Measurements from ENCODE around the gene HES1. TPM values are rescaled to one million over a fixed set of nuclear protein-coding genes. Genes with fewer than 3 reads are reported as not detected.

HES1 gene
- total RNA-seq, 1 experiment from 2014 or later: 141 TPM

DNA sequence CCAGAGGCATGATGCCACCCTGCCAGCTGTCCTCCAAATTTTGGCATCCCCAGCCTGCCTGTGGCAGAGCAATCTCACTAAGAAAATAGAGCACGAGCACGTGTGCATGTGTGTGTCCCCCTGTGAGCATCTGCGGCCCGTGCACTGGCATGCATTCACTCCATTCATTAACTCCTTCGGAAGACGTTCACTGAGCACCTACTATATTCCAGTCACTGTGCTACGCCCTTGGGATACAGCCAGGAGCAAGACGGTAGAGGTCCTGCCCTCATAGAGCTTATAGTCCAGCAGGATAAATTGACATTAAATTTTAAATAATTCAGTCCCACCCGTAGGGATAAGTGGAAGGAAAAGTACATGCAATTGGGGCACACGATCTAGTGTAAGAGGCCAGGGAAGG is 40.0 kb upstream of the HES1 start:
- intact Hi-C loops (cut with micrococcal nuclease; ENCODE audit: unreplicated experiment): no loop called here
- peak overlapping the region; percentile 57 for H3K27ac Mint-ChIP-seq (ENCODE audit: unreplicated experiment)
- H3K27me3 Mint-ChIP-seq (ENCODE audit: unreplicated experiment): peaks cover 11% of the 10 kb centered on the region

DNA sequence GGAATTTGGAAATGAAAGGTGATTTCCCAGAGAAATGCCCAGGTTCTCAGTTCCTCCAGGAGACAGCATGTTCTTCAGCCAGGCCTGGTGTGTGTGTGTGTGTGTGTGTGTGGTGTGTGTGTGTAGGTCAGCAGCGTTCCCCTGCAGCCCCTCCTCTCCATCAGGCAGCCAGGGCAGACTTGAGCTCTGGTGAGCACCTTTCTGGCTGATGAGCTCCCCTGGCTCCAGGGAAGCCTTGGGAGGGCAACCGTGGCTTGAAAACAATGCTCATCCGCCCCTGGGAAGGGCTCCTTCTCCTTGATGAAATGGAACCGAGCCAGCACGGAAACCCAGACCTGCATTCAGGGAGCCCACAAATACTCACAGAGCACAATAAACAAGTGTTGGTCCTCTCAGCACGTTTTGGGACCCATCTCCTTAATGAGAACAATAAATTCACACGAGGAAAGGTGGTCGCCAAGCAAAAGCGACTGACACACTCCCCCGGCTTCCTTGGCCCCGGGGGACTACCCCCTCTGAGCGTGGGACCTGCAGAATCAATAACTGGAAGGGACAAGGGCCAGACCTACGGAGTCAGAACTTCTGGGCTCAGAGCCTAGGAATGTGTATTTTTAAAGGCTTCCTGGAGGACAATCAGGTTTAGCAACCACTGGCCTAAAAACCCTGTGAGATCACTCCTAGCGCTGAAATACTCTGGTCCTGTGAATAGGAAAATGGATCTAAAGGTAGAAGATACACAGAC is 38.6 kb upstream of the HES1 start:
- TF ChIP-seq, protein P1, sequence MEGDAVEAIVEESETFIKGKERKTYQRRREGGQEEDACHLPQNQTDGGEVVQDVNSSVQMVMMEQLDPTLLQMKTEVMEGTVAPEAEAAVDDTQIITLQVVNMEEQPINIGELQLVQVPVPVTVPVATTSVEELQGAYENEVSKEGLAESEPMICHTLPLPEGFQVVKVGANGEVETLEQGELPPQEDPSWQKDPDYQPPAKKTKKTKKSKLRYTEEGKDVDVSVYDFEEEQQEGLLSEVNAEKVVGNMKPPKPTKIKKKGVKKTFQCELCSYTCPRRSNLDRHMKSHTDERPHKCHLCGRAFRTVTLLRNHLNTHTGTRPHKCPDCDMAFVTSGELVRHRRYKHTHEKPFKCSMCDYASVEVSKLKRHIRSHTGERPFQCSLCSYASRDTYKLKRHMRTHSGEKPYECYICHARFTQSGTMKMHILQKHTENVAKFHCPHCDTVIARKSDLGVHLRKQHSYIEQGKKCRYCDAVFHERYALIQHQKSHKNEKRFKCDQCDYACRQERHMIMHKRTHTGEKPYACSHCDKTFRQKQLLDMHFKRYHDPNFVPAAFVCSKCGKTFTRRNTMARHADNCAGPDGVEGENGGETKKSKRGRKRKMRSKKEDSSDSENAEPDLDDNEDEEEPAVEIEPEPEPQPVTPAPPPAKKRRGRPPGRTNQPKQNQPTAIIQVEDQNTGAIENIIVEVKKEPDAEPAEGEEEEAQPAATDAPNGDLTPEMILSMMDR (IDR thresholded peaks at IDR 0.05; ENCODE audit: unreplicated experiment): no peak
- CTCF ChIA-PET: interaction anchor here (0.7 to 2.0 kb wide), 4 partner anchors 8 to 127 kb away, joined by 3 to 9 read pairs (median 3); partner anchors contain the start of gene HES1
- peak overlapping the region; percentile 28 for H3K27ac Mint-ChIP-seq (ENCODE audit: unreplicated experiment)
- peak; percentile 55 for DNase-seq
- peaks cover 11% of the 10 kb centered on the region for H3K27me3 Mint-ChIP-seq (ENCODE audit: unreplicated experiment)
- peaks cover 73% of the 10 kb centered on the region for H3K4me1 Mint-ChIP-seq (ENCODE audit: low read depth, unreplicated experiment)
- intact Hi-C loops (cut with micrococcal nuclease; ENCODE audit: unreplicated experiment): no loop called here
- no peaks in the 10 kb centered on the region for H3K36me3 Mint-ChIP-seq (ENCODE audit: insufficient read depth, unreplicated experiment)
- H3K9me3 Mint-ChIP-seq (ENCODE audit: low read depth, unreplicated experiment): no peaks in the 10 kb centered on the region
- peak overlapping the region; percentile 5 for H3K4me3 Mint-ChIP-seq (ENCODE audit: low read depth, unreplicated experiment)
- no TSS peak for BruUV-seq (replicated peaks)

More for the DNA sequence above, 40.0 kb upstream of the HES1 start:
- CTCF ChIA-PET: interaction anchor here (0.6 kb wide), 1 partner anchor 34 kb away, joined by 3 read pairs; no protein-coding TSS in a partner anchor
- Mint-ChIP-seq H3K4me3 (ENCODE audit: low read depth, unreplicated experiment) (no peak overlapping the region), H3K36me3 (ENCODE audit: insufficient read depth, unreplicated experiment) (peaks cover 4% of the 10 kb centered on the region), H3K9me3 (ENCODE audit: low read depth, unreplicated experiment) (no peaks in the 10 kb centered on the region), H3K4me1 (ENCODE audit: low read depth, unreplicated experiment) (peaks cover 73% of the 10 kb centered on the region)
- DNase-seq: no peak
- BruUV-seq (replicated peaks): no TSS peak
- TF ChIP-seq, protein P1 (IDR thresholded peaks at IDR 0.05; ENCODE audit: unreplicated experiment): no peak

DNA sequence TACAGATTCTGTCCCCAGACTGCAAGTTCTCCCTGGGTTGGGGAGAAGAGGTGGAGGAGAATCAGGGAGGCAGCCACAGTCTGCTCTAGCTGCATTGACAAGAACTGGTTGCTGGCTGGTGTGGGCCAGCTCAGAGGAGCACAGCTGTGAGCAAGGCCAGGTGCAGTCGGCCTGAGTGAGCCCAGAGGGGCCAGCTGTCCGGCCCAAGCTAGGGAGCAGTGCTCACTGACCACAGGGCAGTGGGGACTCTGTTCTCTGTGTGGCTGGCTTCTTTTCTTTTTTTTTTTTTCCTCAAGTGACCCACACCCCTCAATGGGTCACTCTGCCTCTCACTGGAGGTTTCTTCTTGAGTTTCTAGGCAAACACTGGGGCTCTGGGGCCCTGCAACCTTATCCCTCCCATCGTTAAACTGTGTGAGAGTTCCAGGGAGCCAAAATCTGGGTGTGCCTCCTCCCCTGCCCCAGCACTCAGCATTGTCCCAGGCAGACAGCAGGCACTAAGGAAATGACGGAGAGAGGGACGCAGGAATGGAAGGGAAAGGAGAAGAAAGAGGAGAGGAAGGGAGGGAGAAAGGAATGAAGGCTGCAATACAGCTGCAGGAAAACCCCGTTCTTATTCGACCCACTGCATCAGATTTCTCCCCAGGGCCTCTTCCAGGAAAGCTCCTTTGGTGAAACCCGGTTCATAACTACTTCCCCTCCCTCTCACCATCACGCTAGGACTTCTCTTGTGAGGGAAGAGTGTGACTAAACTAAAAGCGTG is 37.7 kb upstream of the HES1 start:
- CTCF ChIA-PET: interaction anchor here (1.1 to 2.0 kb wide), 2 partner anchors 9 to 37 kb away, joined by 3 to 9 read pairs; no protein-coding TSS in a partner anchor
- H3K27me3 Mint-ChIP-seq (ENCODE audit: unreplicated experiment): peaks cover 11% of the 10 kb centered on the region
- peaks cover 78% of the 10 kb centered on the region for H3K4me1 Mint-ChIP-seq (ENCODE audit: low read depth, unreplicated experiment)
- DNase-seq: no peak
- H3K4me3 Mint-ChIP-seq (ENCODE audit: low read depth, unreplicated experiment): peak overlapping the region; percentile 5
- H3K9me3 Mint-ChIP-seq (ENCODE audit: low read depth, unreplicated experiment): no peaks in the 10 kb centered on the region
- peak overlapping the region; percentile 28 for H3K27ac Mint-ChIP-seq (ENCODE audit: unreplicated experiment)
- TF ChIP-seq, protein P1 (IDR thresholded peaks at IDR 0.05; ENCODE audit: unreplicated experiment): no peak
- no TSS peak for BruUV-seq (replicated peaks)
- intact Hi-C loops (cut with micrococcal nuclease; ENCODE audit: unreplicated experiment): no loop called here
- no peaks in the 10 kb centered on the region for H3K36me3 Mint-ChIP-seq (ENCODE audit: insufficient read depth, unreplicated experiment)

DNA sequence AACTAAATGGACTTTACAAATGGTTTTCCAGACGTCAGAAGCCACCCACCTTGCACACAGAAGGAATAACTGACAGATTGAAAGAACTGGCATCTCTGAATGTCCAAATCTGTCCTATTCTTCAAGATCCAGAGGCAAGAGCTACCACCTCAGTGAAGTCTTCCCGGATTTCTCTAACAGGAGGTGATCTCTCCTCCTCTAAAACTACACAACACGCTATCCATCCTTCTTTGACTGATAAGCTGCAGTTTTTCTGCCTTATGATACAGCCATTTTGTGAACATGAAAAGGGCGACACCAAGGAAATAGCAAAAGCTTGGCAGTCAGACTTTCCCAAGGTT is 37.1 kb upstream of the HES1 start:
- Mint-ChIP-seq H3K9me3 (ENCODE audit: low read depth, unreplicated experiment) (no peaks in the 10 kb centered on the region), H3K4me3 (ENCODE audit: low read depth, unreplicated experiment) (no peak overlapping the region), H3K27ac (ENCODE audit: unreplicated experiment) (no peak overlapping the region), H3K4me1 (ENCODE audit: low read depth, unreplicated experiment) (peaks cover 84% of the 10 kb centered on the region), H3K36me3 (ENCODE audit: insufficient read depth, unreplicated experiment) (no peaks in the 10 kb centered on the region), H3K27me3 (ENCODE audit: unreplicated experiment) (peaks cover 11% of the 10 kb centered on the region)
- BruUV-seq (replicated peaks): no TSS peak
- no peak for DNase-seq
- intact Hi-C loops (cut with micrococcal nuclease; ENCODE audit: unreplicated experiment): no loop called here
- CTCF ChIA-PET: interaction anchor here (0.6 to 2.0 kb wide), 2 partner anchors 9 to 235 kb away, joined by 3 to 9 read pairs; no protein-coding TSS in a partner anchor
- TF ChIP-seq, protein P1 (IDR thresholded peaks at IDR 0.05; ENCODE audit: unreplicated experiment): no peak

Measured in Calu3 (cell line).